Measurements from ENCODE around the gene MBOAT7. TPM values are rescaled to one million over a fixed set of nuclear protein-coding genes. Genes with fewer than 3 reads are reported as not detected.
"Not testable (repeated sequence)": the region's sequence is repeated elsewhere in the genome, so short reads cannot be mapped to it uniquely, and the experiment has no call there.

Gene MBOAT7
- total and polyA plus RNA-seq, 8 donors: 18.8 to 47.2 (median 30.1) TPM

- intact Hi-C loops (cut with DNase I): no loop called here
- H3K27ac ChIP-seq: peak overlapping the region; percentile 77 to 94 (median 89)
- ATAC-seq: peak; percentile 21 to 56 (median 44)
- no peak overlapping the region for H3K4me3 ChIP-seq
- H3K9me3 ChIP-seq: no peaks in the 10 kb centered on the region
- WGBS, 2 donors: 60 to 63% methylated on average over 18 of the region's 18 CpGs
- no peak for TF ChIP-seq CTCF (IDR thresholded peaks at IDR 0.05)
- peak in 5 of 6 donors; percentile 47 to 87 (median 76) for DNase-seq
- FAIRE-seq: no peak
- peaks cover 21 to 75% (median 57%) of the 10 kb centered on the region in 3 donors for H3K4me1 ChIP-seq
- peaks cover 7 to 38% (median 34%) of the 10 kb centered on the region in 3 donors for H3K36me3 ChIP-seq
- H3K27me3 ChIP-seq: no peaks in the 10 kb centered on the region
These were observed 18.8 kb upstream of the MBOAT7 start for GRCh38 chr19:54207983-54208783.

DNA sequence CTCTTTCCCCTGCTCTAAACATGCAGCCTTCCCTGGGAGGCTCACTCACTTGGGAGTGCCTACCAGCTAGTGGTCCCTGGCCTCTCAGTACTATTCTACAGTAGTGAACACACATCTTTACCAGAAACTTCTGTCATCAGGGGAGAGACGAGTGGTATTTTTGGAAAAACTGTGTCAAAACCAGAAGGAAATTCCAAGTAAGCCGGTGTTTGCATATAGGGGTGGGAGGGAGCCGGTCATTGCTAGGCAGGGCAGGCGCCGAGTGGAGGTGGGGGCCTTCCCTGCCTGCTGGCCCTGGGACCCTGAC, 18.2 kb upstream of the MBOAT7 start:
- no peaks in the 10 kb centered on the region for H3K9me3 ChIP-seq
- peaks cover 25 to 81% (median 63%) of the 10 kb centered on the region in 3 donors for H3K4me1 ChIP-seq
- H3K36me3 ChIP-seq: peaks cover 7 to 38% (median 38%) of the 10 kb centered on the region in 3 donors
- DNase-seq (no peak), ATAC-seq (no peak), FAIRE-seq (no peak)
- no peak overlapping the region for H3K4me3 ChIP-seq
- WGBS, 2 donors: 76 to 78% methylated on average over 5 of the region's 5 CpGs
- no peaks in the 10 kb centered on the region for H3K27me3 ChIP-seq
- no peak for TF ChIP-seq CTCF (IDR thresholded peaks at IDR 0.05)
- intact Hi-C loops (cut with DNase I): no loop called here
- peak overlapping the region; percentile 49 to 94 (median 84) for H3K27ac ChIP-seq

GRCh38 chr19:54207193-54207592, 17.8 kb upstream of the MBOAT7 start:
- not testable (repeated sequence) for DNase-seq
- WGBS, 2 donors: 74 to 79% methylated on average over 21 to 23 of the region's 23 CpGs

DNA sequence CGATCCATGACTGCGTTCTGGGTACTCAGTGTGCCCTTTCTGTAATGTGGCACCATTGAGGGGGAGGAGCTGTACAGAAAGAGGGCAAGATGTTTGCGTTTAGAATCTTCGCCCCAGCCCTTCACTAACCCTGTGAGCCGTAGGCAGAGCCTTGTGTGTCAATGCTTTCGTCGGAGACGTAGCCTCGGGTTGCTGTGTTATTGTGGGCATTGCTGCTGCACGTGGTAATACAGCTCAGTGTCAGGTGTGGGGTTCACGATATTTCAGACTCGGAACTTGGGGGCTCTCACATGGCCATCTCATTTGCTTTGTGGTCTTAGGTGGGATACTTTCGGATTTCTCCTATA, 17.4 kb upstream of the MBOAT7 start:
- H3K4me1 ChIP-seq: peaks cover 30 to 89% (median 69%) of the 10 kb centered on the region in 3 donors
- no peaks in the 10 kb centered on the region for H3K9me3 ChIP-seq
- no peak for FAIRE-seq
- no peak for TF ChIP-seq CTCF (IDR thresholded peaks at IDR 0.05)
- H3K27ac ChIP-seq: peak overlapping the region in 2 of 4 donors; percentile 91 to 94
- intact Hi-C loops (cut with DNase I): no loop called here
- no peak for ATAC-seq
- peak overlapping the region in 1 of 4 donors; percentile 14 for H3K4me3 ChIP-seq
- no peak for DNase-seq
- no peaks in the 10 kb centered on the region for H3K27me3 ChIP-seq
- peaks cover 7 to 44% (median 38%) of the 10 kb centered on the region in 3 donors for H3K36me3 ChIP-seq
- WGBS, 2 donors: 77 to 78% methylated on average over 13 of the region's 13 CpGs

More at GRCh38 chr19:54207193-54207592, 17.8 kb upstream of the MBOAT7 start:
- H3K27me3 ChIP-seq; FAIRE-seq; ATAC-seq; intact Hi-C loops (cut with DNase I); H3K9me3 ChIP-seq: not testable (repeated sequence)
- Histone ChIP-seq H3K27ac (peak overlapping the region in 3 of 4 donors; percentile 49 to 94 (median 91)), H3K36me3 (peaks cover 7 to 42% (median 38%) of the 10 kb centered on the region in 3 donors), H3K4me3 (peak overlapping the region in 1 of 4 donors; percentile 14), H3K4me1 (peaks cover 29 to 85% (median 65%) of the 10 kb centered on the region in 3 donors)

- Histone ChIP-seq H3K27ac (peak overlapping the region in 2 of 4 donors; percentile 91 to 94), H3K27me3 (no peaks in the 10 kb centered on the region), H3K4me1 (peaks cover 30 to 93% (median 72%) of the 10 kb centered on the region in 3 donors), H3K36me3 (peaks cover 7 to 44% (median 38%) of the 10 kb centered on the region in 3 donors), H3K9me3 (no peaks in the 10 kb centered on the region), H3K4me3 (peak overlapping the region in 1 of 4 donors; percentile 14)
- ATAC-seq: no peak
- WGBS, 2 donors: 88 to 91% methylated on average over 27 of the region's 27 CpGs
- DNase-seq: peak in 1 of 6 donors; percentile 73
- no peak for TF ChIP-seq CTCF (IDR thresholded peaks at IDR 0.05)
- intact Hi-C loops (cut with DNase I): no loop called here
- no peak for FAIRE-seq
These were observed 16.9 kb upstream of the MBOAT7 start for GRCh38 chr19:54206030-54206830.

All from pancreas (tissue), 10 donors.